NCI-H526 (cell line): ENCODE data around the gene PLAAT4.
A peak's percentile ranks its signal among the peaks of the same experiment; 100 is the strongest.

Experiments
- DNase-seq, 2 experiments: peaks; one replicate each; lab custom pipeline; 2025; lab: John Stamatoyannopoulos, UW

PLAAT4 gene, protein sequence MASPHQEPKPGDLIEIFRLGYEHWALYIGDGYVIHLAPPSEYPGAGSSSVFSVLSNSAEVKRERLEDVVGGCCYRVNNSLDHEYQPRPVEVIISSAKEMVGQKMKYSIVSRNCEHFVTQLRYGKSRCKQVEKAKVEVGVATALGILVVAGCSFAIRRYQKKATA

GRCh38 chr11:63536669-63537292 lies at the start of gene PLAAT4:
Gene PLAAT4 (plus strand): TSS chr11:63536808. CDS start chr11:63536869, 61 bp downstream.
- DNase-seq = no peak

DNA sequence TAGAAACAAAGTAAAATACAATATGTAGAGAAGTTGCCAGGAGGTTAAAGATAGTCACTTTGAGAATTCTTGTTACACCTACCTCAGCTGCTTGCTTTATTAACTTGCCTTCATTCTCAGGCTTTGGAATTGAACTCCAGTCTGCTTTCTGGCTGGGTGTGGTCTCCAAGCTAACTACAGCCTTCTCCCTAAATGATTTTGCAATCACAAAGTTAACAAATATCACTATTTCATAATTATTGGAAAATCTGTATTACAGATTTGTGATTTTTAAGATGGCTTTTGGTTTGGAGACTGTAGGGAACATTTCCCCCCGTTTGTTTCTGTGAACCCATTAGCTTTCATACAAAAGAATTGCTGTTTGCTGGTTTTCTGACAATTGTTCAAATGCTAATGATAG lies 47.8 kb upstream of the PLAAT4 start:
- no peak for DNase-seq

DNA sequence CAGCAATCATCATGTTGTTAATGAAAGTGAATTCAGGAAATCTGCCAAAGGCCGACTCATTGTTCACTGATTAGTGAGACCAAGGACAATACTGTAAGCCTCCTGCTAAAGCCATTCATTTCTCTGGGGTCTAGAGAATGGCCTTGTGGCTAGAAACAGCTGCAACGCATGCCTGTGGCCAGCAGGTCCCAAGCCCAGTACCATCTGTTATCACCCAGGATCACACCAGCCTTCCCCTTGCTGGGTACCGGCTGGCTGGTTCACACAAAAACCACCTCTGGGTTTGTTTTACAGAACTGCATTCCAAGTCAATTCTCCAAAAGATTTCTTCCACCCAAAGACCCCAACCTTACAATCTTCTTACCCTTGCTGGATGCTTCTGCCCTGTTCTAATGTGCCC lies 46.7 kb upstream of the PLAAT4 start:
- DNase-seq = peak in 1 of 2 experiments; percentile 25

DNA sequence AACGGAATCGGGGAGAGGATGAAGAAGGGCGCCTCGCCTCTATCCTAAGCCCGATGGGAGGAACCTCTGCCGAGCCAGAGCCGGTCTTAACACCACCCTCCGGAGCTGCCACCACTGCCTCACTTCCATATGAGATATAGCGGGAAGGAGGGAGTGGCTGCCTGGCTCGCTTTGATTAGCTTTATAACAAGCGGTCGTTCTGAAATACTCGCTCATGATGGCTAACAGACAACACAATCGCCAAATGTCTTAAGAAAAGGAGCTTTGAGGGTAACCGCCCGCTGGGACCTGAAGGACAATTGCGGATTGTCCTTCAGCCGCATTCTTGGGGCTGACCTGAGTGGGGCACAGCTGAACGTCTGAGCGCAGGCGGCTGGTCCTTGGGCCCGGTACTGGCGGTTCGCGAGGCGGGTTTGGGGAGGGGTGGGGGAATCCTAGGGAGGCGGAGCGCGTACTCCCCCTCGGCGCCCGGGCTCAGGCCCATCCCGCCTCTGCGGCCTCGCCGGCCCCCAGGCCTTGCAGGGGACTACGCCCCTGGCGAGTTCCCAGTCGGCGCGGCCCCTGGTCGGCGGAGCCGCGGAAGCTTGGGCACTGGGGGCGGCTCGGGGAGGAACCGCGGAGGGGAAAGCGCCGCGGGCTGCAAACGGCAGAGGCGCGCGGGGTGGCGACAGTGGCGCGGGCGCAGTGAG lies 45.9 kb upstream of the PLAAT4 start, which contains the start of gene PLAAT5:
Gene PLAAT5 (minus strand): TSS at position 617 of the 689 bp plus-strand sequence. CDS start 133 bp downstream, at position 484.
- DNase-seq = peak; percentile 16 to 60

GRCh38 chr11:63491240-63491587 lies 45.4 kb upstream of the PLAAT4 start:
- DNase-seq = no peak

DNA sequence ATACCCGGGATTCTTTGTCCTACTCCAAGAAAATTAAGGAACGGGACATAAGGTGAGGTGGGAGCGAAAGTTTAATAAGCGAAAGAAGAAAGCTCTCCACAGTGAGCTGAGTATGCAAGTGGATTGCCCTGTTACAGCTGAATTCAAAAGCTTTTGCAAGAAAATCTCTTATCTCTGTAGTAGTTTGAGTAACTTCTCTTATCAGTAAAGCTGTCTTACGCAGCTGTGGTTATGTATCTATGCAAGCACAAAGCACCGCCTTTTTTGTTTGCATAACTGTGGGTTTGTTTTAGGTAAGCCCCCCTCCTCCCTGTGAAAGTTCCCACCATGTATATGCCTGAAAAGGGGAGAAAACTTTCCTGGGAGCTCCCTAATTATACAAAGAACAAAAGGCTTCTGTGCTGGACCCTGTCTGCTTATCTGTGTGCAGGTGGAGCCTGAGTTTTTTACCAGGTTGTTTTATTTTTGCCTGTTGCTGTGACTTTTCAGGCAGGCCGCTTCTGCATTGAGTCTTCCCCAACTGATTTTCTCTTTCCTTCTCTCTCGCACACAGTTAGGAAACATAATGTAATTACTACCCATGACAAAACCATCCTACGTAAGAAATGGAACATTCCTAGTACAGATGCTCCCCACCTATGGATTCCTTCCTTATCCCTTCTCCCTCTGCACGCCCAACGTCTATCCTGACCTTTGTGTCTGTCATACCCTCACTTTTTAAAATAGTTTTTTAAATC lies 44.8 kb upstream of the PLAAT4 start:
- peak; percentile 63 for DNase-seq

GRCh38 chr11:63492441-63492840 lies 44.2 kb upstream of the PLAAT4 start:
- DNase-seq = no peak

DNA sequence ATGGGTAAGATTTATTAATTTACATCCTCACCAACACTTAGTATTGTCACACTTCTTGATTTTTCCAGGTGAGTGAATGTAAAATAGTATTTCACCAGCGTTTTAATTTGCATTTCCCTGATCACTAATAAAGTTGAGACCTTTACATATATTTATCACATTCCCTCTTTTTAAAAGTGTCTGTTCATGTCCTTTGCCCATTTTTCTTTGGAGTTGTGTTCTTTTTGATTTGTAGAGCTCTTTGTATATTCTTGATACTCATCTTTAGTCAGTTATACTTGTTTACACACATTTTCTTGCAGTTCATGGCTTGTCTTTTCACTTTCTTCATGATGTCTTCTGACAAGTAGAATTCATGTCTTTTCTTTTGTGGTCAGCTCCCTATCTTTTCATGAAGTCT lies 43.5 kb upstream of the PLAAT4 start:
- DNase-seq = no peak

GRCh38 chr11:63494975-63495374 lies 41.6 kb upstream of the PLAAT4 start:
- no peak for DNase-seq

- DNase-seq = no peak
Observed at GRCh38 chr11:63499874-63500273, 36.7 kb upstream of the PLAAT4 start.

DNA sequence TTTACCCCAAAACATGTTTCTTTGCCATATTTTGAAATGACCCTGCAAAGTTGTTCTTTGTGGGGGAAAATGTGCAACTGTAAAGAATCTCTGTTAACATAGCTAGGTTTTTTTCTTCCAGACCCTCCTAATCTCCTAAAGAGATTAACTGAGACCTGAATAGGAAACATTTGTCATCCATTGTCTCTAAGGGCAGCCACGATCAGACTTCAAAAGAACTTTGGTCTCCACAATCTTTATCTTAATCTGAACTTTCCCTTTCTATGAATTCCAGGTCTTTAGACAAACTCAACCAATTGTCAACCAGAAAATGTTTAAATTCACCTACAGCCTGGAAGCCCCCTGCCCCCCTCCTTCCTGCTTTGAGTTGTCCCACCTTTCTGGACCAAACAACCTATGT lies 35.4 kb upstream of the PLAAT4 start:
- DNase-seq = no peak

- no peak for DNase-seq
Observed at GRCh38 chr11:63502252-63502820, 34.3 kb upstream of the PLAAT4 start.

- no peak for DNase-seq
Observed at GRCh38 chr11:63503492-63503891, 33.1 kb upstream of the PLAAT4 start.

DNA sequence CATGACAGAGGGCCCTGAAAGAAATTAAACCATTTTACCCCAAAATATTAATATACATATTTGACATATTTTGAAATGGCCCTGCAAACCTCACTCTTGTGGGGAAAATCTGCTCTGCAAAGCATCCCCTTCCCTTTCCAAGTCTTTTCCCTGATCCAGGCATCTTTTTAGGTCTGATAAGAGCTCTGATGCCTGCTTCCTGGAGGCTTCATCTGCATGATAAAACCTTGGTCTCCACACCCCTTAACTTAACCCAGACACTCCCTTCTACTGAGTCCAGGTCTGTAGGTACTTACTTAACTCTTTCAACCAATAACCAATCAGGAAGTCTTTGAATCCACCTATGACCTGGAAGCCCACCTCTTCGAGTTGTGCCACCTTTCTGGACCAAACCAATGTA lies 32.6 kb upstream of the PLAAT4 start:
- no peak for DNase-seq

DNA sequence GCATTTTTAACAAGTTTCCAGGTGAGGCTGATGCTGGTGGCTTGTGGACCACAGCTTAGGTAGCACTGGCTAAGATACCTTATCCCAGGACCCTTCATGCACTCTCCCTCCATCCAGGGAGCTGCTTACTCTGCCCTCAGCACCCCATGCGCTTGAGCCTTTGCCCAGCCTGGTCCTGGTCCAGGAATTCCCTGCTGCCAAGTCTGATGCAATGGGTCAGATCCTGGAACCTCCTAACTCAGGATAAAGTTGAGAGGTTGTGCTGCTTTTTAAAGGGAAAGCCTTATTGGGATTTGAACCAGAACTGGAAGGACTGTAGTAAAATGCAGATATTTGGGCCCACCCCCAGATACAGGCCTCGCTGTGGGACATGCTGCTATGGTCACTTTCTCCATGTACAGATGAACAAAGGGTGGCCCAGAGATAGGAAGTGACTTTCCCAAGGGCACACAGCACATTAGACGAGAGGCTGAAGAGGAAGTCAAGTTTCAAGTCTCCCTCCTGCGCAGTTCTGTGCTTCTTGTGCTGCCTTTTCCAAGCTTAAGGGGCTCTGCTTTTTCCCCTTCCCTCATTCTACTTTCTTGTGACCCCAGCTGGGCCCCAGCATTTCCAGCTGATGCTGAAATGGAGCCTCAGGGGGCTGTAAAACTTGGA lies 31.5 kb upstream of the PLAAT4 start:
- no peak for DNase-seq

GRCh38 chr11:63505857-63506528 lies 30.6 kb upstream of the PLAAT4 start, which contains the start of gene LGALS12:
Gene LGALS12 (plus strand): TSS chr11:63506084. CDS start chr11:63506459, 375 bp downstream.
- no peak for DNase-seq

- DNase-seq = no peak
Observed at GRCh38 chr11:63506876-63507275, 29.7 kb upstream of the PLAAT4 start.

DNA sequence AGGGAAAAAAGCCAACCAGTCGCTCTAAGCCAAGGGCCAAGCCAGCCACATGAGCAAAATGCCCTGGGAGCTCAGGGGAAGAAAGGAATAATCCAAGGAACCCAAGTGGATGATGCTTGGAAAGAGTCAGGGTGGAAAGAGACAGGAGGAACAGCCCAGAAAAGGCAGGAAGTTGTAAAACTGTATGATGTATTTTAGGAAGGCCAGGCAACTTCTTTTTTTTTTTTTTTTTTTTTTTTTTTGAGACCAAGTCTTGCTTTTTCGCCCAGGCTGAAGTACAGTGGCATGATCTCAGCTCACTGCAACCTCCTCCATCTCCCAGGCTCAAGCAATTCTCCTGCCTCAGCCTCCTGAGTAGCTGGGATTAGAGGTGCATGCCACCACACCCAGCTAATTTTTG lies 29.1 kb upstream of the PLAAT4 start:
- no peak for DNase-seq

- peak; percentile 51 to 54 for DNase-seq
Observed at GRCh38 chr11:63508009-63508408, 28.6 kb upstream of the PLAAT4 start.

DNA sequence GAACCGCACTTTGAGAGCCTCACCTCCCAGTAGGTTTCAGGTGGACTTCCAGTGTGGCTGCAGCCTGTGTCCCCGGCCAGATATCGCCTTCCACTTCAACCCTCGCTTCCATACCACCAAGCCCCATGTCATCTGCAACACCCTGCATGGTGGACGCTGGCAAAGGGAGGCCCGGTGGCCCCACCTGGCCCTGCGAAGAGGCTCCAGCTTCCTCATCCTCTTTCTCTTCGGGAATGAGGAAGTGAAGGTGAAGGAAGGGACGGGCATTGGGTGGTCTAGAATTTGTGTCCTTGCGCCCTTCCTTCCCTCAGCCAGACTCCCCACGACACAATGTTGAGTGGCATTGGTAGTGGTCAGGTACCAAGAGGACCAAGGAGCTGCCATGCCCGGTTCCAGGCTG lies 27.9 kb upstream of the PLAAT4 start:
- no peak for DNase-seq

DNA sequence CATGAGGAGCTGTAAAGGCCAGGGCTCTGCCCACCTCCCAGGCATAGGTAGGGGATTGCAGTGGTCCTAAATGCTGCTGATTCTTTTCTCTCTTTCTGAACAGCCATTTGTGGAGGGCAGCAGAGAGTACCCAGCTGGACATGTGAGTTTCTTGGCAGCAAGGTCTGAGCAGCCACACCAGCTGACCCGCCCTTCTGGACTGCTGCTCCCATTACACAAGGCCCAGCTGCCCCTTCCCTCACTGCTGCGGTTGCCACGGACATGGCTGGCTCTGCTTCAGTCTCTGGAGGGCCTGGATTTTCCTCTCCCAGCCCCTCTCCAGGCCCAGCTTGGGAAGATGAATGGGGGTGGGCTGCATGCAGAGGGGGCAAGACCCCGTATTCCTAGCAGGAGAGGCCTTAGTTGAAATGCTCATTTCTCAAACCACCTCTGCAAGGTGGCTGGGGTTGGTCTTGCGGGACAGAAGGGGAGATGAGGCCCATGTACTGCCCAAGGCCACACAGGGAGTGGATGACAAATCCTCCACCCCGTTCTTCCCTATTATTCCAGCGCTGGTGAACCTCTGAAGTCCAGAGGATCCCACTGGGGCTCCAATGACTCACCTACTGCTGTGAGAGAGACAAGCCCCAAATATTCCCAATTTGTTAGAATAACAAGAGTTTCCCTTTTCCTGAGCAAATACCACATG lies 26.1 kb upstream of the PLAAT4 start:
- DNase-seq = no peak
